ENCODE results near the gene BRSK2.

DNA sequence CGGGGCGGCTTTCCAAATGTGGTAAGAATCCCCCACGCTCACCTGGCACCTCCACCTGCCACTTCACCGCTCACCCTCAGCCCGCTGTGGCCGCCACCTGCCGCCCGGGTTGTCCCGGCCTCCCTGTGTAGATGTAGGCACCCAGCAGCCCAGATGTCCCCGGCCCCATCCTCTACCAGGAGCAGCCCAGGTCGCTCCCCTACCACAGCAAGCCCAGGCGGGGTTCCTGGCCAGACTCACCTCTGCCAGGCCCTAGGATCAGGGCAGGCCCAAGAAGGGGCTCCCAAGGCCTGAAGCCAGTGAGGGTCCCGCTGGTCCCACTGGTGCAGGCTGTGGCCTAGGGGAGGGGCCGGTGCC, 69.5 kb downstream of the BRSK2 start:
- TF ChIP-seq, protein P1, sequence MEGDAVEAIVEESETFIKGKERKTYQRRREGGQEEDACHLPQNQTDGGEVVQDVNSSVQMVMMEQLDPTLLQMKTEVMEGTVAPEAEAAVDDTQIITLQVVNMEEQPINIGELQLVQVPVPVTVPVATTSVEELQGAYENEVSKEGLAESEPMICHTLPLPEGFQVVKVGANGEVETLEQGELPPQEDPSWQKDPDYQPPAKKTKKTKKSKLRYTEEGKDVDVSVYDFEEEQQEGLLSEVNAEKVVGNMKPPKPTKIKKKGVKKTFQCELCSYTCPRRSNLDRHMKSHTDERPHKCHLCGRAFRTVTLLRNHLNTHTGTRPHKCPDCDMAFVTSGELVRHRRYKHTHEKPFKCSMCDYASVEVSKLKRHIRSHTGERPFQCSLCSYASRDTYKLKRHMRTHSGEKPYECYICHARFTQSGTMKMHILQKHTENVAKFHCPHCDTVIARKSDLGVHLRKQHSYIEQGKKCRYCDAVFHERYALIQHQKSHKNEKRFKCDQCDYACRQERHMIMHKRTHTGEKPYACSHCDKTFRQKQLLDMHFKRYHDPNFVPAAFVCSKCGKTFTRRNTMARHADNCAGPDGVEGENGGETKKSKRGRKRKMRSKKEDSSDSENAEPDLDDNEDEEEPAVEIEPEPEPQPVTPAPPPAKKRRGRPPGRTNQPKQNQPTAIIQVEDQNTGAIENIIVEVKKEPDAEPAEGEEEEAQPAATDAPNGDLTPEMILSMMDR (conservative IDR thresholded peaks at IDR 0.05; ENCODE audit: low read depth, low read length), result no peak
- TF ChIP-seq EZH2phosphoT487 (IDR thresholded peaks at IDR 0.05; ENCODE audit: borderline replicate concordance, low read length) (no peak), EZH2 (IDR thresholded peaks at IDR 0.05; ENCODE audit: low read length, unreplicated experiment) (no peak)
